Uterus (tissue), 2 donors: ENCODE measurements around the gene GNPNAT1.

Experiments used
- POLR2A ChIP-seq, 2 donors: fragments of 450-650 bp; IDR thresholded peaks; one replicate each; pipeline ENCODE4 v1.6.1; 2016; ENCODE audit warnings: antibody characterized with exemption in 2 of 2, mild to moderate bottlenecking in 1 of 2, moderate library complexity in 1 of 2
- TF ChIP-seq, protein P1 (sequence below), 4 experiments: fragments of 200-600 bp in 2 of 4; fragments of 450-650 bp in 2 of 4; sonication (generic) in 2 of 4; IDR thresholded peaks; one replicate each; pipeline ENCODE4 v1.5.1; 2016 to 2019; ENCODE audit warnings: antibody characterized with exemption in 4 of 4, mild to moderate bottlenecking in 2 of 4, moderate library complexity in 1 of 4

DNA sequence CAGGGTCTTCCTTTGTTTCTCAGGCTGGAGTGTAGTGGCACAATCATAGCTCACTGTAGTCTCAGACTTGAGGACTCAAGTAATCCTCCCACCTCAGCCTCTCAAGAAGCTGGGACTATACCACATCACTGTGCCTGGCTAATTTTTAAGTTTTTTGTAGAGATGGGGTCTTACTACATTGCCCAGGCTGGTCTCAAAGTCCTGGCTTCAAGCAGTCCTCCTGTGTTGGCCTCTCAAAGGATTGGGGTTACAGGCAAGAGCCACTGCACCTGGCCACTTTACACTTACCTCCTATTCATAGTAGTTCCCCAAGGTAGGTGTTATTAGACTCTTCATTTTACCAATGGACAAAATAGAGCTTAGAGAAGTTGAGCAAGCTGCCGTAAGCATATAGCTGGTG, 32.3 kb downstream of the GNPNAT1 start:
- TF ChIP-seq, protein P1, sequence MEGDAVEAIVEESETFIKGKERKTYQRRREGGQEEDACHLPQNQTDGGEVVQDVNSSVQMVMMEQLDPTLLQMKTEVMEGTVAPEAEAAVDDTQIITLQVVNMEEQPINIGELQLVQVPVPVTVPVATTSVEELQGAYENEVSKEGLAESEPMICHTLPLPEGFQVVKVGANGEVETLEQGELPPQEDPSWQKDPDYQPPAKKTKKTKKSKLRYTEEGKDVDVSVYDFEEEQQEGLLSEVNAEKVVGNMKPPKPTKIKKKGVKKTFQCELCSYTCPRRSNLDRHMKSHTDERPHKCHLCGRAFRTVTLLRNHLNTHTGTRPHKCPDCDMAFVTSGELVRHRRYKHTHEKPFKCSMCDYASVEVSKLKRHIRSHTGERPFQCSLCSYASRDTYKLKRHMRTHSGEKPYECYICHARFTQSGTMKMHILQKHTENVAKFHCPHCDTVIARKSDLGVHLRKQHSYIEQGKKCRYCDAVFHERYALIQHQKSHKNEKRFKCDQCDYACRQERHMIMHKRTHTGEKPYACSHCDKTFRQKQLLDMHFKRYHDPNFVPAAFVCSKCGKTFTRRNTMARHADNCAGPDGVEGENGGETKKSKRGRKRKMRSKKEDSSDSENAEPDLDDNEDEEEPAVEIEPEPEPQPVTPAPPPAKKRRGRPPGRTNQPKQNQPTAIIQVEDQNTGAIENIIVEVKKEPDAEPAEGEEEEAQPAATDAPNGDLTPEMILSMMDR (IDR thresholded peaks at IDR 0.05) = no peak
- no peak for TF ChIP-seq POLR2A (IDR thresholded peaks at IDR 0.05)
